Cardiac fibroblast (primary cell): ENCODE results near the gene CFAP97D1.
"Not testable (repeated sequence)": the region's sequence is repeated elsewhere in the genome, so short reads cannot be mapped to it uniquely, and the experiment has no call there.

Experiments used
- DNase-seq, 2 donors: peaks; one replicate each; pipeline versions ENCODE4 v3.0.0 to v3.0.0-alpha.2; 2010; ENCODE audit warnings: low read depth in 2 of 2
- H3K4me3 ChIP-seq, 2 donors: replicated peaks in 1 of 2; 1 replicate in 1 of 2; 2 replicates in 1 of 2; pipeline ENCODE4 v1.5.1; 2011; ENCODE audit warnings: low read depth in 2 of 2, low read length in 2 of 2, mild to moderate bottlenecking in 2 of 2, moderate library complexity in 1 of 2
- CTCF ChIP-seq: IDR thresholded peaks from one replicate; pipeline ENCODE4 v1.5.1; 2011; ENCODE audit warnings: low read depth, mild to moderate bottlenecking, low read length, inconsistent platforms

Gene CFAP97D1

DNA sequence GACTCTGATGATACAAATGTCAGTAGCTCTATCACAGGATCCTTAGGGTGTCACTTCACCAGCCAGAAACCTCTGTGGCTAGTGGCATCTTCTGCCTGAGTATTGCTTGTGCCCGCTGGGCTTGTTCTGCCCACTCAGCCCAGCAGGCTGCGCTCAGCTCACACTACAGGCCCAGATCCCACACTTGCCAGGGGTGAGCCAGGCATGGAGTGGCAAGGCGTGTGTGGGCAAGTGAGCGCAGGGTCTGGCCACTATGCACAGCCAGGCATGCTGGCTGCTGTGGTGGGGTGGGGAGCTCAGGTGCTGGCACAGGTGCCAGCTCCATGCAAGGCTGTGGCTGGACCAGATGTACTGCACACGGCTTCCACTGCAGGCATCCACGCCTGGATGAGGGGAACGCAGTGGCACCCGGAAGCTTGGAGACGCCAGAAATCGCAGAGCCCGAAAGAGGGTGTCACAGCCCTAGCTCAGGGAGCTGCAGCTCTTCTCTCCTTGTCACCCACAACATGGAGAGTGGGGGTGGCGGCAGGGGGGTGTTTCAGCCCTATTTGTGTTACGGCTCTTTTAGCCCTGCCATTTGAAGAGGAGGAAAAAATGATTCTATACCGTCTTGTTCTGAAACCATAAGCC is 10.2 kb downstream of the CFAP97D1 start:
- peak; percentile 13 for TF ChIP-seq CTCF
- DNase-seq, result no peak
- no peak overlapping the region for H3K4me3 ChIP-seq

DNA sequence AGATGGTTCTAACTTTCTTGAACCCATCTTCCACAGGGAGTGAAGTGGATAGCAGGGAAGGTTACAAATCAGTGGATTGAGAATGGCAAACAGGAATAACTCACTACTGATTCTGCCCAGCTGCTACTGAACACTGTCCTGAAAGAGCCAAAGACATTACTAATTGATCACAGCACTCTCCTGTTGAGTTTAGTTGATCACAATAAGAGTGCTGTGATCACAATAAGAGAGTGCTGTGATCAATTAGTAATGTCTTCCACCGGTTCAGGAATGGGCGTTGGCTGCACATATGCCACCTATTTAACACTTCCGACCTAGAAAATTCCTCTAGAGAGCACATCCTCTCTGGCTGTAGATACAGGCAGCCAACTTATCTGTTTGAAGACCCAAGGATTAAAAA is 11.4 kb downstream of the CFAP97D1 start:
- H3K4me3 ChIP-seq, result no peak overlapping the region
- TF ChIP-seq CTCF, result no peak
- peak; percentile 56 to 59 for DNase-seq

- DNase-seq, H3K4me3 ChIP-seq: not testable (repeated sequence)
These were observed 12.4 kb downstream of the CFAP97D1 start for GRCh38 chr17:43792668-43793067.

- not testable (repeated sequence) for H3K4me3 ChIP-seq, DNase-seq
These were observed 17.8 kb downstream of the CFAP97D1 start for GRCh38 chr17:43798024-43798423.

- no peak for DNase-seq
- no peak for TF ChIP-seq CTCF
- H3K4me3 ChIP-seq, result no peak overlapping the region
These were observed 18.8 kb downstream of the CFAP97D1 start for GRCh38 chr17:43799047-43799446.

DNA sequence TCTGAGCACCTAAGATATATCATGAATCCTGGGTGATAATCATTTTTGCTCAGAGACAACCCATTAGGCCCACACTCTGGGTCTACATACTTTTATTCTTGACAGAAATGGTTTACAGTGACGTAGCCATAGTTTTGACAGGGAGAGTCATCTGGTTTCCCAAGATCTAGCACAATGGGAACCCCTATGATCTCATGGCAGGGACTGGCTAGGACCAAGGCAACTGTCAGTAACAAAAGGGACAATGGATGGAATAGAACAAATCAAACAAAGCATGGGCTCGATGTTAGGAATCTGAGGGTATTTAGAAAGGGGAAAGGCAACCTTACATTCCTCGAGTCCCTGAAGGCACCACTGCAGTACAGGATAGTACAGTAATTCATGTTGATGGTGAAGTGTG is 20.5 kb downstream of the CFAP97D1 start:
- no peak for DNase-seq
- TF ChIP-seq CTCF, result no peak
- no peak overlapping the region for H3K4me3 ChIP-seq

- TF ChIP-seq CTCF, result no peak
- no peak overlapping the region for H3K4me3 ChIP-seq
- DNase-seq, result no peak
These were observed 21.6 kb downstream of the CFAP97D1 start for GRCh38 chr17:43801844-43802243.

DNA sequence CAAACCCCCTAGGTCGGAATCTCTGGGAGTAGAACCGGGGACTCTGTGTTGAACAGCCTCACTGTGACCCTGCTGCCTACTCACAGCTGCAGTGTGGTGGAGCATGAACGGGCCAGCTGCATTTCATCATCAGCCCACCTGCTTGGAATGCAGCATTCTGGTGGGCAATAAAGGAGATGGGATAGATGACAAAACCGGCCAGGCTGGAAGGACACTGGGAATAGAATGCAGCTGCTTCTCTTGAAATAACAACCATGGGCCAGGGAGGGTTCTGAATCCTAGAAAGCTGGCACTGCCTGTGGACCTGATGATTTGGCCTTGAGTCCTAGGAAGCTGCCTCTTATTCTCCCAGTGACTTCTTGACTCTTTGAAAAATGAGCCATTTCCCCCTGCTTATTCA is 23.5 kb downstream of the CFAP97D1 start:
- no peak for DNase-seq
- no peak overlapping the region for H3K4me3 ChIP-seq
- TF ChIP-seq CTCF, result no peak
